IPS-18a (cell line): ENCODE data around the gene PCBP3.

Experiments
- H3K27ac ChIP-seq: one replicate; pipeline ENCODE4 v1.5.1; 2013; ENCODE audit warnings: low read length
- H3K27me3 ChIP-seq: one replicate; pipeline ENCODE4 v1.6.1; 2013; ENCODE audit warnings: mild to moderate bottlenecking, low read length; ENCODE audit not compliant: control insufficient read depth, insufficient read depth
- H3K36me3 ChIP-seq: one replicate; pipeline ENCODE4 v1.6.1; 2013; ENCODE audit warnings: low read depth, low read length; ENCODE audit not compliant: control insufficient read depth
- H3K4me1 ChIP-seq: one replicate; pipeline ENCODE4 v1.6.1; 2013; ENCODE audit warnings: low read depth, low read length; ENCODE audit not compliant: control insufficient read depth
- H3K4me3 ChIP-seq: one replicate; pipeline ENCODE4 v1.5.1; 2013; ENCODE audit warnings: low read length
- H3K9ac ChIP-seq: one replicate; pipeline ENCODE4 v1.6.1; 2013; ENCODE audit warnings: mild to moderate bottlenecking, low read length, moderate library complexity
- H3K9me3 ChIP-seq: one replicate; pipeline ENCODE4 v1.6.1; 2013; ENCODE audit warnings: low read depth, low read length; ENCODE audit not compliant: control insufficient read depth

PCBP3 gene

DNA sequence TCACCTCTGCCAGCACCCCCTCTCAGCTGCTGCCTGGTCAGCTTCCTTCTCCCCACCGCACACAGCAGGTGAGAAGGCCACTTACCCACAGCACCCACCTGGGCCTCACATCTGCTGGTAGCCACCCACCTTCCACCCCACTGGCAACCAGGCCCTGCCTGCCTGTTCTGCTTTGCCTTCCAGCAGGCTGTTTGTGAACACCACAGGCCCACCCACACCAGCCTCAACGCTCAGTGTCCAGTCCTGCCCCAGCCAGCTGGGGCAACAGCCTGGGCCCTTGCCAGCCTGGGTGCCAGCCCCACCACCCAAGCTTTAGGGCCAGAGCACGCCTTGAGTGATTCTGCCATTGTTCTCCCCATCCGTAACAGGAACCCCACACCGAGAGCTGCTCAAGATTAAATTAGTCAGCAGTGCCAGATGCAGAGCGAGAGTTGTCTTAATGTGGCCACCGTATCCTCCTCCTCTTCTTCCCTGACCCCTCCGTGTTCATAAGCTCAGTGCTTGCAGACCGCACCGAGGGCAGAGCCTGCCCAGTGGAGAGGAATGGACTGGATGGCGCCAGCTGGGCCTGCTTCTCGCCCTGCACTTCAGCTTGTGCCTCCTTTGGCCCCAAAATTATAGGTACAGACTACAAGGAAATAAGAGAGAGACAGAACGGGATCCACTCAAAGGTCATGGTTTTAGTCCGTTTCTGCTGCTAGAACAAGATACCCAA, 217.8 kb downstream of the PCBP3 start:
- H3K4me3 ChIP-seq = no peak overlapping the region
- no peak overlapping the region for H3K27ac ChIP-seq
- peaks cover 8% of the 10 kb centered on the region for H3K4me1 ChIP-seq
- no peak overlapping the region for H3K9ac ChIP-seq
- H3K36me3 ChIP-seq = no peaks in the 10 kb centered on the region
- H3K9me3 ChIP-seq = no peaks in the 10 kb centered on the region
- H3K27me3 ChIP-seq = no peaks in the 10 kb centered on the region

DNA sequence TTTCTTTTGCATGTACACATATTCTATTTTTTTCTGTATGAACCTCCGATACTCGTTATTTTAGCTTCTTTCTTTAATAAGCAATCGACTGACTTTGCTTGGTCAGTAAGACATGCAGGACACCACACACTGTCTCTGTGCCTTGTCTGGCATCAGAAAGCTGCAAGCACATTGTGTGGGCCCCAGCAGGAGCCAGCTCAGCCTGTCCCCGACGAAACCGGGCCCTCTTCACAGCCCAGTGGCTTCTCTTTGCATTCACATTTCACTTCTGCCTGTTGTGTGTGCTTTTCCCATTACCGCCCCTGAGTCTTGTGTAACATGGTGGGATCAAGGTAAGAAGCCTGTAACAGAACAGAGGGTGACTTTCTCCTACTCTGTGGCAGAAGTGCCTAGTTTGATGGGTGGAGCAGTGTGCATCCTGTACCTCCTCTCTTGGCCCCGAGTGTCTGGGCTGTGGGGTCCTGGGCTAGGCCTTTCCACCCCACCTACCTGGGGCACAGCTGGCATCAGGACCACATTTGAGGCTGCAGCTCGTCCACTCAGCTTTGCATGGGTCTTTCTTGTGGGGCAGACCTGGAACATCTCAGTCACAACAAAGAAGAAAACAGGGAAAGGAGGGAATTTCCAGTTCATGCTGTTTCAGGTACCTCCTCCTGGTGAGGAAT, 219.2 kb downstream of the PCBP3 start:
- H3K9ac ChIP-seq = no peak overlapping the region
- H3K4me3 ChIP-seq = no peak overlapping the region
- no peaks in the 10 kb centered on the region for H3K4me1 ChIP-seq
- H3K9me3 ChIP-seq = no peaks in the 10 kb centered on the region
- H3K27ac ChIP-seq = no peak overlapping the region
- no peaks in the 10 kb centered on the region for H3K36me3 ChIP-seq
- no peaks in the 10 kb centered on the region for H3K27me3 ChIP-seq

DNA sequence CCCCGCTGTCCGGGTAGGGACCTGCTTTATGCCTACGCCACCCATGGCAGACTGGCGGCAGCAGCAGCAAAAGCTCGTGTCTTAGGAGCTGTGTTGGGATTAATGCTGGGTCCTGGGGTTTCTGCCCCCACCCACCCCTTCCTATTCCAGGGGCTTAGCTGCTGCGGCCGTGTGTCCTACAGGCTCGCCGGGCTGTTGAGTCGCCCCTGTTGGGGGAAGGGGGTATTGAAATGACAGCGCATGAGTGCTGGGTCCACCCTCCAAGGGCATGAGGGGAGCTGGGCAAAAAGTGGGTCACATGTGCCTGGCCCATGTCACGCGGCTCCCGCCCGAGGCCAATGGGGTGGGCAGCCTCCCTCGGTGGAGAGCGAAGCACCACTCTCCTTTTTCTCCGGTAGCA, 219.7 kb downstream of the PCBP3 start:
- Histone ChIP-seq H3K4me1 (no peaks in the 10 kb centered on the region), H3K27me3 (no peaks in the 10 kb centered on the region), H3K9ac (no peak overlapping the region), H3K4me3 (no peak overlapping the region), H3K27ac (no peak overlapping the region), H3K9me3 (no peaks in the 10 kb centered on the region), H3K36me3 (no peaks in the 10 kb centered on the region)

DNA sequence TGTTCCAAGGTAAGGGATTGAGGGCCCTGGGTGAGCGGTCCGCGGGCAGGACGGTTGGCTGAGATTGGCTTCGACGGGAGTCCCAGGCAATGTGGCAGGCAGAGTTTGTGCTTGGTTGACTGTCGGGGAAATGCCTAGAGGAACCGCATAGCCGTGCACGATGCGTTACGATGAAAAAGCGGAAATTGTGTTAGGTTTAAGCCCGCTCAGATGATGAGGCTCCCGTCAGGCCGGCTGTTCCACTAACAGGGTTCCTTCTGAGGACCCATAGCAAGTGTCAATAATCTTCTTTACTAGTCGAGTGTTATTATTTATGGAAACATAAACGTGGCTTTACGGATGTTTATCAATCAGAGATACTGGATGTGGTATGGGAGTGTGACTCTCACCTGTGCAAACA, 220.2 kb downstream of the PCBP3 start:
- H3K4me1 ChIP-seq = no peaks in the 10 kb centered on the region

DNA sequence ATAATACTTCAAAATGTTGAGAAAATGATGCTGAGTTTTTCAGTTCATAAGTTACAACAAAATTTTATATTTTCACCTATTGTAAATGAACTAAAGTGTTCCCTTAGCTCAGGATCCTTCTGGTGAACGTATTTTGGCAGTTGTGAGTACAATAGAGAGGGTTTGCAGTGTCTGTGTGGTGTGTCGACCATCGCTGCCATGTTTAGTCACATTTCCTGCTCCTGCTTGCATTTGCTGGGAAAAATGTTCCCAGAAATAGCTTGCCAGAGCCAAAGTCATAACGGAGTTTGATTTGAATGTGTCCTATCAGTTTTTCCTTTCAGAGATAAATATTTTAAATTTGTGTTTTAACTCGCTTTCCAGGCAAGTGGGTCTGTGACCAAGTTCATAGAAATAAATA, 220.9 kb downstream of the PCBP3 start:
- H3K36me3 ChIP-seq = no peaks in the 10 kb centered on the region
- H3K27ac ChIP-seq = no peak overlapping the region
- no peak overlapping the region for H3K9ac ChIP-seq
- no peaks in the 10 kb centered on the region for H3K4me1 ChIP-seq
- no peaks in the 10 kb centered on the region for H3K27me3 ChIP-seq
- H3K4me3 ChIP-seq = no peak overlapping the region
- no peaks in the 10 kb centered on the region for H3K9me3 ChIP-seq

More for the DNA sequence above, 220.2 kb downstream of the PCBP3 start:
- no peaks in the 10 kb centered on the region for H3K36me3 ChIP-seq
- no peak overlapping the region for H3K27ac ChIP-seq
- H3K9ac ChIP-seq = no peak overlapping the region
- no peak overlapping the region for H3K4me3 ChIP-seq
- no peaks in the 10 kb centered on the region for H3K27me3 ChIP-seq
- H3K9me3 ChIP-seq = no peaks in the 10 kb centered on the region

DNA sequence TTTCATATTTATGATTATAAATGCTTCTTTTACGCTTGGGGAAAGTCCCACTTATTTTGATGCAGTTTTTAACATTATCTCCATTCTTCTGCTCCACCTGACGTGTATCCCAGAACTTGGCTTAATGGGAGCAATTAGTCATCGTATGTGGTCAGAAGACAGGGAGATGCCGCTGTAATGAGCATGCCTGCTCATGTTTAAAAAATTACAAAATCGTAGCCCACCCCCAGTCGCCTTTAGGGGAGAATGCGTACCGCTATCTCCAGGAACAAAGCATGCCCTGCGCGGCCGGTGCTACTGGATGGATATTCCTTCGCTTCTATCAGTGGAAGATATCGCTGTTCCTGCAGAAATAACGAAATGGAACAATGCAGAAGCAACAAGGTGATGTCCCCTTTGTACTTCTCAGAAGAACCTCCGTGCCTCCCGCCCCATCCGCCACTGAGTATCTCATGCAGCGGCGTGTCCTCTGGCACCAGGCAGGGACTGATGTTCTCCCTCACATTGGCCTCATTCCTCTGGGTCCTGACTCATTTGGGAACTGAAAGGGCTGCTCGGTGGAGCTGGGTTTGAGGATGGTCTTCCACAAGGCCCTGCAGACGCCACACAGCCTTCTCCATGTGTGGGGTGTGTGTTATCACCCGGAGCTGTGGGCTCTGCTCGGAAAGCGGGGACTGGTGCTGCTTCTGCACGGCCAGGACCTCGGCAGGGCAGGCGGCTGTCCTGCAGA, 221.7 kb downstream of the PCBP3 start:
- Histone ChIP-seq H3K27ac (no peak overlapping the region), H3K4me3 (no peak overlapping the region)

DNA sequence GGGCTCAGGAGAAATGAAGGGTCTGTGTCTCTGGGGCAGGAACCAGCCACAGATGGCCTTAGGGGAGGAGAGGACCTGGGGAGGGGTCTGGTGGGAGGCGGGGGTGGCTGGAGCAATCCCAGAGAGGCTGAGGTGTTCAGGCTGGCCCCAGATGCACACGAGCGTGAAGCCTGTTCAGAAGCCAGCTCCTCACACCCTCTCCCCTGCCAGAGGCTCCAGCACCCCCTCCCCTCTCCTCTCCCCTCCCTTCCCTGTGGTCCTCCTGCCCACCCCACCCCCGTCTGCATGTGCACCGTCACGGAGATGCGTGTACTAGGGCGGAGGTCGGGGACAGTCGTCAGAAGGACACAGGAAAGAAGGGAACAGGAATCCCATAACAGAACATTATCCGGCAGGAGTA, 223.0 kb downstream of the PCBP3 start:
- no peaks in the 10 kb centered on the region for H3K27me3 ChIP-seq
- H3K27ac ChIP-seq = no peak overlapping the region
- H3K4me3 ChIP-seq = no peak overlapping the region
- H3K36me3 ChIP-seq = no peaks in the 10 kb centered on the region
- H3K4me1 ChIP-seq = no peaks in the 10 kb centered on the region
- H3K9me3 ChIP-seq = no peaks in the 10 kb centered on the region
- no peak overlapping the region for H3K9ac ChIP-seq

More for the DNA sequence above, 221.7 kb downstream of the PCBP3 start:
- H3K27me3 ChIP-seq = no peaks in the 10 kb centered on the region
- H3K36me3 ChIP-seq = no peaks in the 10 kb centered on the region
- no peaks in the 10 kb centered on the region for H3K9me3 ChIP-seq
- no peaks in the 10 kb centered on the region for H3K4me1 ChIP-seq
- H3K9ac ChIP-seq = no peak overlapping the region

DNA sequence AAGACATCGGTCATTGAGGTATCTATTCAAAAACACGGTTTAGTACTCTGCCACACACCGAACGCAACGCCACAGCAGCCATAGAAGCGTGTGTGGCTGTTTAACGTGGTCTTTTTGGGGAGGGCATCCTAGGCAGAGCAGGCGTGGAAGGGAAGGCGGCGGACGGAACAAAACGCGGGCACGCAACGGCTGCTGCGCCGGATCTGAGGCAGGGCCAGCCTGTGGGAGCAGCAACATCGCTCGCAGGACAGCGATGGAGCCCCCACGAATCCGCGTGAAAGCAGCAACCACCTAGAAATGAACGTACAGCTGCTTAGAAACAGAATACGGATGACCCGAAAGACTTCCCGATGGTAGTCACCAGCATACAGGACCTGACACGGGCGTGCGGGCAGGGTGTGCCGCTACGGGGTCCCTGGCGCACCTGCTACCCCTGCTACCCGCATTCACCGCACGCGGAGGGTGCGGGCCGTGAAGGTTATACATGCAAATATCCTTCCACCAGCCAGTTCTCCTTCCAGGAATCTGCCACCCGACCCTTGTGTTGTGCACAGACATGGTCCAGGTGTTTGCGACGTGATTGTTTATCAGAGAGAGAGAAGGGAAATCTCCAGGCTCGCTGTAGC, 223.6 kb downstream of the PCBP3 start:
- no peak overlapping the region for H3K9ac ChIP-seq
- H3K4me3 ChIP-seq = no peak overlapping the region
- no peaks in the 10 kb centered on the region for H3K27me3 ChIP-seq
- no peak overlapping the region for H3K27ac ChIP-seq
- H3K36me3 ChIP-seq = no peaks in the 10 kb centered on the region
- no peaks in the 10 kb centered on the region for H3K9me3 ChIP-seq
- no peaks in the 10 kb centered on the region for H3K4me1 ChIP-seq

DNA sequence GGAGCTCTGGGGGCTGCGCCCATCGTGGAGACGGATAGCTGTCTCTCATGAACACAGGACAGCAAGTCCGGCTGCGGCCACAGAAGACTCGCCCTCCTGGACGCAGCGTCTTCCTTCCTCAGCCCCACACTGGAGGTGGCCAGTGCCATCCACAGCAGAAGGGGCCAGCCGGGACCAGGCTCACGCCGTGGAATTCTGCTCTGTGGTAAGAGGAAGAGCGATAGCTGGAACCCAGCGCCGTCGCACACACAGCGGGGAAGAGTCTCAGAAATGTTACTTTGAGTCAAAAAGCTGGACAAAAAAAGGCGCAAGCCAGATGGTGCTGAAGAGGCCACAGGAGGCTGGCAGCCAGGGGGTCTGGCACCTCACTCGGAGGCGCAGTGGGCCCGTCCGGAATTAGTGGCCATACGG, 224.2 kb downstream of the PCBP3 start:
- Histone ChIP-seq H3K4me1 (no peaks in the 10 kb centered on the region), H3K9ac (no peak overlapping the region)

DNA sequence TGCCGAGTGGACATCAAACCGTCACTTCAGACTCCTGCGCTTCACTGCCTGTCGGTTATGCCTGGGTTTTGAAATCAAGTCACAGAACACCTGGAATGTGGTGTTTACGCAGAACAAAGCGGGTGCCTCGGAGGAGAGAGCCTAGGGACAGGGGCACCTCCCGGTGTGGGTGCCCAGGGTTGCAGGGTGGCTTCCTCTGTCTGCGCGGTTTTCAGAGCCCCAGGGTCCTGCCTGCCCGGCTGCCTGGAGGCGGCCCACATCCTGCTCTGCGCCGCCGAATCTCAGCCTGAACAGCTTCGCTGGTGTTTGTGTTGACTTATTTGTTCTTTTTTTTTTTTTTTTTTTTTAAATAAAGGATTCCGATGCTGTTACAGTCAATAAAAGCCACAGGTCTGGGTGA, 224.6 kb downstream of the PCBP3 start:
- Histone ChIP-seq H3K4me1 (no peaks in the 10 kb centered on the region), H3K36me3 (no peaks in the 10 kb centered on the region), H3K9me3 (no peaks in the 10 kb centered on the region), H3K4me3 (no peak overlapping the region), H3K27ac (no peak overlapping the region), H3K27me3 (no peaks in the 10 kb centered on the region), H3K9ac (no peak overlapping the region)

More for the DNA sequence above, 224.2 kb downstream of the PCBP3 start:
- H3K27me3 ChIP-seq = no peaks in the 10 kb centered on the region
- H3K9me3 ChIP-seq = no peaks in the 10 kb centered on the region
- no peaks in the 10 kb centered on the region for H3K36me3 ChIP-seq
- H3K4me3 ChIP-seq = no peak overlapping the region
- H3K27ac ChIP-seq = no peak overlapping the region

DNA sequence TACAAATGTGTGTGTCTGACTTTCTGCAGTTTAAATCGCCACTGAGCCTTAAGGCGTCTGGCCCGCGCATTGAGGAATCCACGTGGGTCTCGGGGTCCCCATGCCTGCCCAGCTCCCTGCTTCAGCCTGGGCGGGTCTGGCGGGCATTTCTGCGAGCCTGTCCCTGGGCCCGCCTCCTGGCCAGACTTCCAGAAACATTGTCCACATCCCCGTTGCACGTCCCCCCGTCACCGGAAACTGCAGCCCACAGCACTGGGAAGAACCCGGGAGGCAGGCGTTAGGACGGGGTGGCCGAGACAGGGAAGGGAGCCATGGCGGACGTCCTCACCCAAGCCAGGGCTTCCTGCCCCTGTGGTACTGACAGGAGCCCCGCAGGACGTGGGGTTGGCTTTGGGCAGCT, 225.0 kb downstream of the PCBP3 start:
- Histone ChIP-seq H3K27me3 (no peaks in the 10 kb centered on the region), H3K36me3 (no peaks in the 10 kb centered on the region), H3K27ac (no peak overlapping the region), H3K9ac (no peak overlapping the region), H3K4me1 (no peaks in the 10 kb centered on the region), H3K4me3 (no peak overlapping the region), H3K9me3 (no peaks in the 10 kb centered on the region)
